DMS79 treated with DMSO at 0.1 percent for 48 hours (cell line): Measurements from ENCODE around the gene MRAP.
"Not testable (repeated sequence)": the region's sequence is repeated elsewhere in the genome, so short reads cannot be mapped to it uniquely, and the experiment has no call there.

ENCODE experiments used
- DNase-seq: peaks from one replicate; lab custom pipeline; 2025; lab: John Stamatoyannopoulos, UW

MRAP gene

DNA sequence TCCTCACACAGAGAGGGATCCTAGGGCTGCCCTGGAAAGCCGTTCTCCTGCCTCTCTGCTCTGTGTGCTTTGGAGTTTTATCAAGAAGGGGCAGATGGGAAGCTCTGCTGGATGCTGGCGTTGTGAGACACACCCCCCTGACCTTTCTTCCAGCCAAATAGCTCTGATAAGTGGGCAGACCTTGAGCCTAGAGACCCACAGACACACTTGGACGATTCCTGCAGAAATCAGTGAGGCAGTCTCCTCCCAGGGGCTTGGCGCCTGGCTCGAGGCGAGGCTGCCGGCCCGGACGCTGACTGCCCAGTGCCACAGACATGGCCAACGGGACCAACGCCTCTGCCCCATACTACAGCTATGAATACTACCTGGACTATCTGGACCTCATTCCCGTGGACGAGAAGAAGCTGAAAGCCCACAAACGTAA is at the start of gene MRAP:
Gene MRAP (plus strand): TSS at position 198 of the 424 bp plus-strand sequence. CDS start 117 bp downstream, at position 315.
- no peak for DNase-seq

DNA sequence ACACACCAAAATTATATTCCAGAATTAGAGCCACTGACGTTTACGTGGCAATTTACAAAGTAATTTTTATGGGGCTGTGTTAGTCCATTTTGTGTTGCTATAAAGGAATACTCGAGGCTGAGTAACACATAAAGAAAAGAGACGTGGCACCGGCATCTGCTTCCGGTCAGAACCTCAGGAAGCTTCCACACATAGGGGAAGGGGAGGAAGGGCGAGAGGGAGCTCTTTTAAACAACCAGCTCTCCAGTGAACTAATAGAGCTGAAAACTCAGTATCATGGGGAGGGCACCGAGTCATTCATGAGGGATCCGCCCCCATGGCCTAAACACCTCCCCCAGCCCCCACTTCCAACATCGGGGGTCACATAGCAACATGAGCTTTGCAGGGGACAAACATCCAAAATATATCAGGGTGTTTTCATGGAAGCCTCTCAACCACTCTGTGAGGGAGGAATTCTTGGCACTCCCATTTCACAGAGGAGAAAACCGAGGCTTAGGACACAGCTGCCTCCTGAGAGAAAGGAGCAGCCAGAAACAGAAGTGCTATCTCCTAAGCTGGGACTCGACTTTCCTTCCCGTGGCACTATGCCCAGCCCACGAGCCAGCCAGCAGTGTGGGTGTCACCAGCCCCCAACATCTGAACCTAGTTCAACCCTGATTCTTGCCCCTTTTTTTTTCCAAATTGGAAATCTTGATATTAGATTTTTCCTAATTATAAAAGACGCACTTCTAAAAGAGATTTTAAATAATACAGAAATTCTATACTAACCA is 49.0 kb upstream of the MRAP start:
- no peak for DNase-seq

DNA sequence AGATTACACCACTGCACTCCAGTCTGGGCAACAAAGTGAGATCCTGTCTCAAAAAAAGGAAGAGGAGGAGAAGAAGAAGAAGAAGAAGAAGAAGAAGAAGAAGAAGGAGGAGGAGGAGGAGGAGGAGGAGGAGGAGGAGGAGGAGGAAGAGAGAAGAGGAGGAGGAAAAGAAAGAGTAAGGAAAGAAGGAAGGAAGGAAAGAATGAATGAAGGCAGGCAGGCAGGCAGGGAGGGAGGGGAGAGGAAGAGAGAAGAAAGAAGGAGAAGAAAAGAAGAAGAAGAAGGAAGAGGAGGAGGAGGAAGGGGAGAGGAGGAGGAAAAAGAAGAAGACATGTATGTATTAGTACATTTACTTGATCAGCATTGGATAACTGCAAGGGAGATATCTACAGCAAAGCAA is 46.5 kb upstream of the MRAP start:
- DNase-seq: no peak

- DNase-seq: no peak
These were observed 45.4 kb upstream of the MRAP start for GRCh38 chr21:32253215-32253641.

GRCh38 chr21:32256251-32256650 is 42.4 kb upstream of the MRAP start:
- DNase-seq: peak; percentile 47

DNA sequence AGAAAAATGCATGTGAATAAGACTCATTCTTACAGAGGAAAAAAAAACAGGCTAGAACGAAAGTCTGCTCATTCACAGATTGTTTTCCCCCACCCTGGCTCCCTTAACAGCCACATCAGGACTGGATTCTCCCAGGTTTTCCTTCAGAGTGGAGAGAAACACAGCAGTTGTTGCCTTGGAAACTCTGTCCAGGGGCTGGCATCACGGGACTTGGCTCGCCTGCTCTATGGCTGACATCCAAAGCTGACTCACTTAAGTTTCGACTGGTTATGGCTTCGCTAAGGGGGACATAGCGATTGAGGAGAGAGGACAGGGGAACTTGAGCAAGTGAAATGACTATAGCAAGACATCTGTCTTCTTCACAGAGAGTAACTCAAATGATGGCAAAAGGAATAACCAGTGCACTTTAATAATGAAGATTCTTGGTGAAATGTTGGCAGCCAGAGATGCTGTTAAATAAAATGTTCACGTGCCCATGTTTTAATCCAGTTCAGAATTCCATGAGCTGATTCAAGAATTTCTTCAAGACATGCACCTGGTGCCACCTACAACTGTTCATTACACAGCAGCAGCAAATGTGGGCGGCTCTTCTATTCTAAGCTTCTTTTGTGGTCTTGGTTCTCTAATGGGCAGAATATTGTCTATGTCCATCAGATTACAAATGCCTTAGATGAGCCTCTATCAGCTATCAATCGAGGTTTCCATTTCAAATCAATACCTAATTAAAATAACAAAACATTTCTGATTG is 41.6 kb upstream of the MRAP start:
- DNase-seq: peak; percentile 86

DNA sequence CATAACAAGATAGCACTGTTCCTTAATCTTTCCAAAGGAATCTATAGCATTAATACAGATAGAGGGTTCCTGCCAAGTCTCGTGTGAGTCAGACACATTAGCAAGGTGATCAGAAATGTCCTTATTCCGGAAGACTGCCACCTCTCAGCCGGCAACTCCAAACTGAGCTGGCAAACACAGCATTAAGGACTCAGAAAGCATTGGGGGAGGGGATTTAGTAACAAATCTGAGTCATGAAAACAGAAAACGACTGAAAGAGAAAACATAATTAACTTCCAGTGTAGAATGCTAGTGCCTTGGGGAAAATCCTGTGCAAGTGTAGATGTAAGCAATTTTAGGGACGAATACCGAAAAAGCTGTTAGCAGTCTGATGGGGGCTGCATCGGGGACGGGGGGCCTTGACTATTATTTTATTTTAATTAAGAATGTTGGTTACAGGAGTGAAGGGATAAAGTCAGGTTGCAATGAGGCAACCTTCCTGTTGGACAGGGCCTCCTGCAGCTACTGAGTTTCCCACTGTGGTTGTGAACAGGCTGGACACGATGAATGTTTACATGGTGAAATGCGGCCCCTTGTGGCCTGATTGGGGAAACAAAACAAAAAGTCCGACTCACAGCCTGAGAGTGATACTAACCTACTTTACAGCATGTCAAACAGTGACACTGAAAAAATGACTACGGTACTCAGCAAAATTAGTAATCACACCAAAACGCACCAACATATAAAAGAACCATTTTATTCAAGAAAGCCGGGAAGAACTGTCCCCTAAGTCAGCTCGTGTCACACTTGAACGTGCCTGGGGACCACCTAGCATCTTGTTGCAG is 40.5 kb upstream of the MRAP start:
- peak; percentile 77 for DNase-seq

- DNase-seq: not testable (repeated sequence)
These were observed 39.9 kb upstream of the MRAP start for GRCh38 chr21:32258786-32259048.

- DNase-seq: no peak
These were observed 38.5 kb upstream of the MRAP start for GRCh38 chr21:32260130-32260529.

DNA sequence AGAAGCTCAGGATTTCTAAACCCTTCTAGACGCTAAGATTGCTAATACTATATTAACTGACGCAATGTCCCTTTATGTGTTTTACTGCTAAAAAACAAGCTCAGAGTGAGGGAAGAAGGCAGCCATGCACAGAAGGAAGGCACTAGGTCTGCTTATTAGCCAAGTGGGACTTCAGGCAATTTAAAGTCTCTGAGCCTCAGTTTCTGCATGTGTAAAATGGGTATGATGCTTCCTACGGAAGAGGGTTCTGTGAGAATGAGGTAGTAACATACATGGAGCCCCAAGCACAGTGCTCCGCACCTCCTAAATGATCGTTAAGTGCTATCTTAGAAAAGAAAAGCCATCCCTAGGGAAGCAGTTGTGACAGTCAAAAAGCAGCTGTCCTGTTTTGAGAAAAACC is 36.7 kb upstream of the MRAP start:
- DNase-seq: no peak

GRCh38 chr21:32265321-32265720 is 33.3 kb upstream of the MRAP start:
- not testable (repeated sequence) for DNase-seq

DNA sequence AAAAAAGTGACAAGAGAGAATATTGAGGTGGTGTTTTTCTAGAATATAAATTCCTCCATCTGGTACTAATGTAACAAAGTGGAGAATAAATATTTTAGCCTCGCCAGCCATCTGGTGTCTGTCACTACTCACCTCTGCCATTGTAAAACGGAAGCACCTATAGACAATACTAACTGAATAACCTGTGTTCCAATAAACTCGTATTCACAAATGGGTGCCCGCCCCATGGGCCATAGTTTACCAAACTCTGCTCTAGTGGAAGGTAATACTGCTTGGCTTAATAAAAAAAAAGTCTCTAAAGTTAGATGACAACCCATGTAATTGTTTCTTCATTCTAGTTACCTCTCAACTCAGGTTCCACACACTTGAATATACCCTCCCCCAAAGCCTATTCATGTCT is 27.9 kb upstream of the MRAP start:
- DNase-seq: no peak

- DNase-seq: no peak
These were observed 22.0 kb upstream of the MRAP start for GRCh38 chr21:32276671-32277070.

- DNase-seq: peak; percentile 5
These were observed 20.6 kb upstream of the MRAP start for GRCh38 chr21:32278103-32278502.

GRCh38 chr21:32278518-32279376 is 19.9 kb upstream of the MRAP start, which contains the start of gene MIS18A:
Gene MIS18A (minus strand): TSS chr21:32279049. CDS start chr21:32279014, 35 bp downstream.
- peak; percentile 96 for DNase-seq

GRCh38 chr21:32279377-32279680 is 19.3 kb upstream of the MRAP start:
- peak; percentile 32 for DNase-seq

DNA sequence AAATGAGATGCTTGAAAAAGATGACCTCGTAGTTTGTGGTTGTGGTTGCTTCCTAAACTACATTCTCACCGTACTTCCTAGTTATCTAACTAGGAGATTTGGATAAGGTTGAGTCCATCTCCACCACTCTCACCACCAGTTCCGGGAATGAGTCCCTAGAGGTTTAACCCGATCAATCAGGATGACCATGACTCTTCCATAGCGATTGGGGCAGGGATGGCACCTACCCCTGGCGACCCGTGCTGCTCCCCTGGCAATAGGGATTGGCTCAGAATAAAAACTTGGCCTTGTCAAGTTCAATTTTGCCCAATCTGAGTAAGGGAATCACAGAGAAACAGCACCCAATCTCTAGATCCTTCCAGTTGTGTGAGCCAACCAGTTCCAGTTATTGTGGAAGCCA is 17.1 kb upstream of the MRAP start:
- no peak for DNase-seq

GRCh38 chr21:32282992-32283391 is 15.7 kb upstream of the MRAP start:
- no peak for DNase-seq

DNA sequence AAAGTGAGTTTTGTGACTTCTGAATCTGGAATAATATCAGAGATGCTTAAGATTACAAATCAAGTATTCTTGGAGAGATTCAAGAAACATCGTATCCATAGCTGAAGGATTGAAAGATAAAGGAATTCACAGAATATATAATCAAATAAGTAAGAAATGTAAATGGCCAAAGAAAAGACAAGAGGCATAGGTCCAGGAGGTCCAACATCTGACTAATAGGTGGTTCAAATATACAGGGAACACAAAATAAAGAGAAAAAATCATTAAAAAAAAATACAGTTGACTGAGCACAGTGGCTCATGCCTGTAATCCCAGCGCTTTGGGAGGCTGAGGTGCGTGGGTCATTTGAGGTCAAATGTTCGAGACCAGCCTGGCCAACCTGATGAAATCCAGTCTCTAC is 13.2 kb upstream of the MRAP start:
- DNase-seq: no peak

DNA sequence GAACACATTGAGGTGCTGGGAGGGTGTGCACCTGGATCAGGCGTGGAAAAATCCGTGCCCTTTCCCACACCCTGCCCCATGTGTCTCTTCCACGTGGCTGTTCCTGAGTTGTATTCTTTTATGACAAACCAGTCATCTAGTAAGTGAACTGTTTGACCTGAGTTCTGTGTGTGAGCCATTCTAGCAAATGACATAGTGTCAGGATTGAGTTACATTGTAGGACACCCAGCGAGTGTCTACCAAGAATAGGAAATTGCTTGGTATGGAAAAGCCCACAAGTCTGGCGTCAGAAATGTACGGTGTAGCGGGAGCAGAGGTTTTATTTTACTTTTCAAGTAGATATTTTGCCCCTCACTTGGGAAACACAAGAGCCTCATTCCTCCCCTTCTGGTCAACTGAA is 1.2 kb upstream of the MRAP start:
- DNase-seq: no peak

- no peak for DNase-seq
These were observed 501 bp upstream of the MRAP start for GRCh38 chr21:32298148-32298559.

GRCh38 chr21:32299695-32300094 is 1.0 kb downstream of the MRAP start:
- no peak for DNase-seq
